ENCODE measurements around the gene USP47.

USP47 gene

GRCh38 chr11:11817957-11818356 is 23.8 kb upstream of the USP47 start:
- Histone ChIP-seq H3K9me3 (ENCODE audit: severe bottlenecking) (no peaks in the 10 kb centered on the region), H3K36me3 (ENCODE audit: low read depth) (no peaks in the 10 kb centered on the region), H3K27me3 (ENCODE audit: insufficient read depth, poor library complexity, severe bottlenecking) (no peaks in the 10 kb centered on the region), H3K27ac (ENCODE audit: poor library complexity, severe bottlenecking) (no peak overlapping the region), H3K4me1 (ENCODE audit: insufficient read depth, poor library complexity, severe bottlenecking) (no peaks in the 10 kb centered on the region), H3K4me3 (ENCODE audit: severe bottlenecking) (no peak overlapping the region)
- TF ChIP-seq CTCF (IDR thresholded peaks at IDR 0.05; ENCODE audit: poor library complexity, severe bottlenecking), result no peak
- DNase-seq (ENCODE audit: low spot score) (no peak), ATAC-seq (ENCODE audit: low read depth) (no peak)

- no peak for TF ChIP-seq CTCF (IDR thresholded peaks at IDR 0.05; ENCODE audit: poor library complexity, severe bottlenecking)
- DNase-seq (ENCODE audit: low spot score), result no peak
- Histone ChIP-seq H3K27ac (ENCODE audit: poor library complexity, severe bottlenecking) (no peak overlapping the region), H3K36me3 (ENCODE audit: low read depth) (no peaks in the 10 kb centered on the region), H3K4me3 (ENCODE audit: severe bottlenecking) (no peak overlapping the region), H3K4me1 (ENCODE audit: insufficient read depth, poor library complexity, severe bottlenecking) (no peaks in the 10 kb centered on the region), H3K27me3 (ENCODE audit: insufficient read depth, poor library complexity, severe bottlenecking) (no peaks in the 10 kb centered on the region), H3K9me3 (ENCODE audit: severe bottlenecking) (no peaks in the 10 kb centered on the region)
- no peak for ATAC-seq (ENCODE audit: low read depth)
Observed at GRCh38 chr11:11818529-11819121, 23.1 kb upstream of the USP47 start.

GRCh38 chr11:11821899-11822298 is 19.9 kb upstream of the USP47 start:
- TF ChIP-seq CTCF (IDR thresholded peaks at IDR 0.05; ENCODE audit: poor library complexity, severe bottlenecking), result no peak
- no peak for DNase-seq (ENCODE audit: low spot score)
- no peak overlapping the region for H3K4me3 ChIP-seq (ENCODE audit: severe bottlenecking)

GRCh38 chr11:11822946-11823345 is 18.8 kb upstream of the USP47 start:
- H3K27me3 ChIP-seq (ENCODE audit: insufficient read depth, poor library complexity, severe bottlenecking), result no peaks in the 10 kb centered on the region
- no peak overlapping the region for H3K27ac ChIP-seq (ENCODE audit: poor library complexity, severe bottlenecking)
- no peak for ATAC-seq (ENCODE audit: low read depth)
- DNase-seq (ENCODE audit: low spot score), result no peak
- no peak overlapping the region for H3K4me3 ChIP-seq (ENCODE audit: severe bottlenecking)
- H3K36me3 ChIP-seq (ENCODE audit: low read depth), result no peaks in the 10 kb centered on the region
- H3K4me1 ChIP-seq (ENCODE audit: insufficient read depth, poor library complexity, severe bottlenecking), result no peaks in the 10 kb centered on the region
- no peaks in the 10 kb centered on the region for H3K9me3 ChIP-seq (ENCODE audit: severe bottlenecking)
- TF ChIP-seq CTCF (IDR thresholded peaks at IDR 0.05; ENCODE audit: poor library complexity, severe bottlenecking), result no peak

More at GRCh38 chr11:11821899-11822298, 19.9 kb upstream of the USP47 start:
- Histone ChIP-seq H3K4me1 (ENCODE audit: insufficient read depth, poor library complexity, severe bottlenecking) (no peaks in the 10 kb centered on the region), H3K9me3 (ENCODE audit: severe bottlenecking) (no peaks in the 10 kb centered on the region), H3K36me3 (ENCODE audit: low read depth) (no peaks in the 10 kb centered on the region), H3K27me3 (ENCODE audit: insufficient read depth, poor library complexity, severe bottlenecking) (no peaks in the 10 kb centered on the region), H3K27ac (ENCODE audit: poor library complexity, severe bottlenecking) (no peak overlapping the region)
- ATAC-seq (ENCODE audit: low read depth), result no peak

GRCh38 chr11:11826260-11826659 is 15.5 kb upstream of the USP47 start:
- no peak for DNase-seq (ENCODE audit: low spot score)
- no peak overlapping the region for H3K27ac ChIP-seq (ENCODE audit: poor library complexity, severe bottlenecking)
- H3K4me3 ChIP-seq (ENCODE audit: severe bottlenecking), result no peak overlapping the region
- H3K27me3 ChIP-seq (ENCODE audit: insufficient read depth, poor library complexity, severe bottlenecking), result no peaks in the 10 kb centered on the region
- no peak for TF ChIP-seq CTCF (IDR thresholded peaks at IDR 0.05; ENCODE audit: poor library complexity, severe bottlenecking)
- H3K4me1 ChIP-seq (ENCODE audit: insufficient read depth, poor library complexity, severe bottlenecking), result no peaks in the 10 kb centered on the region
- H3K9me3 ChIP-seq (ENCODE audit: severe bottlenecking), result no peaks in the 10 kb centered on the region
- no peak for ATAC-seq (ENCODE audit: low read depth)
- H3K36me3 ChIP-seq (ENCODE audit: low read depth), result no peaks in the 10 kb centered on the region
